ENCODE measurements around the gene TNIP2. TPM values are rescaled to one million over a fixed set of nuclear protein-coding genes. Genes with fewer than 3 reads are reported as not detected.

The TNIP2 gene
- total and polyA plus RNA-seq, 2 of the 13 experiments (the other 11 are each of a cell fraction or from before 2014, with no cell fraction given): 25.6 to 38.0 TPM

- TF ChIP-seq ZNF574 (CRISPR knock-in tag; IDR thresholded peaks at IDR 0.05) (peak; percentile 48; the same call in 1 of the 2 replicates), LRRFIP1 (CRISPR knock-in tag; conservative IDR thresholded peaks at IDR 0.05) (no peak), IRX3 (CRISPR knock-in tag; IDR thresholded peaks at IDR 0.05; ENCODE audit: borderline replicate concordance, low read depth) (peak; percentile 98), ARNT2 (CRISPR knock-in tag; IDR thresholded peaks at IDR 0.05; ENCODE audit: low read depth) (peak; percentile 88), CREB1 (IDR thresholded peaks at IDR 0.05) (no peak), CREB1 (CRISPR knock-in tag; IDR thresholded peaks at IDR 0.05) (no peak), THAP8 (CRISPR knock-in tag; IDR thresholded peaks at IDR 0.05; ENCODE audit: borderline replicate concordance) (peak; percentile 73; the same call in 1 of the 2 replicates), SMAD3 (CRISPR knock-in tag; IDR thresholded peaks at IDR 0.05) (no peak; the same call in 1 of the 2 replicates), ZBTB8A (CRISPR knock-in tag; IDR thresholded peaks at IDR 0.05; ENCODE audit: borderline replicate concordance, low read depth) (peak; percentile 89; the same call in 1 of the 2 replicates), FOXP4 (CRISPR knock-in tag; IDR thresholded peaks at IDR 0.05) (no peak), TERF1 (CRISPR knock-in tag; IDR thresholded peaks at IDR 0.05) (0 out of 2 replicates have a peak, but pooled peaks have one; percentile 21), ARHGAP35 (CRISPR knock-in tag; IDR thresholded peaks at IDR 0.05; ENCODE audit: borderline replicate concordance) (0 out of 2 replicates have a peak, but pooled peaks have one; percentile 32), ZNF597 (CRISPR knock-in tag; IDR thresholded peaks at IDR 0.05) (0 out of 2 replicates have a peak, but pooled peaks have one; percentile 29), ZBTB38 (CRISPR knock-in tag; IDR thresholded peaks at IDR 0.05) (peak; percentile 77), EHMT2 (IDR thresholded peaks at IDR 0.05; ENCODE audit: borderline replicate concordance, low read depth, low read length) (no peak)
Observed at GRCh38 chr4:2792711-2793585, 36.8 kb upstream of the TNIP2 start, which contains the start of gene SH3BP2 (continued).
